Measurements from ENCODE around the gene CYFIP1. TPM values are rescaled to one million over a fixed set of nuclear protein-coding genes. Genes with fewer than 3 reads are reported as not detected.

CYFIP1 gene
- 50.3 TPM for polyA plus RNA-seq (2013, experiment 1 of 2)
- 51.9 TPM for polyA plus RNA-seq (2013, experiment 2 of 2)

- H2AFZ ChIP-seq (ENCODE audit: low read length), result peak within 1 kb of the TSS; percentile 99
- no peak within 1 kb of the TSS for H3K27ac ChIP-seq (replicated peaks; ENCODE audit: low read length)
- H4K91ac ChIP-seq (ENCODE audit: low read depth, low read length, poor library complexity), result no peak within 1 kb of the TSS
- no peaks in the 10 kb centered on the region for H3K9me3 ChIP-seq (replicated peaks in 1 of 2; ENCODE audit: control insufficient read depth in 2 of 2, insufficient read depth in 1 of 2, low read depth in 1 of 2, low read length in 2 of 2)
- DNase-seq (ENCODE audit: low spot score), result peak; percentile 66
- H3K4ac ChIP-seq (ENCODE audit: low read length), result no peak within 1 kb of the TSS
- H3K27me3 ChIP-seq (ENCODE audit: control insufficient read depth in 3 of 3, insufficient read depth in 3 of 3, low read depth in 1 of 3, low read length in 3 of 3), result peaks cover 0 to 10% (median 0%) of the 10 kb centered on the region in 3 experiments
- peak within 1 kb of the TSS; percentile 71 for H3K14ac ChIP-seq (ENCODE audit: low read length)
- no peak within 1 kb of the TSS for H2AK5ac ChIP-seq (ENCODE audit: low read depth, low read length)
- peak within 1 kb of the TSS; percentile 88 to 93 for H3K4me3 ChIP-seq (ENCODE audit: low read length in 2 of 2)
- no peak within 1 kb of the TSS for H2BK120ac ChIP-seq (ENCODE audit: low read depth, low read length)
- peaks cover 2 to 5% of the 10 kb centered on the region in 2 donors for H3K4me1 ChIP-seq (ENCODE audit: control insufficient read depth in 2 of 2, insufficient read depth in 1 of 2, low read depth in 1 of 2, low read length in 2 of 2)
- peaks cover 4% of the 10 kb centered on the region for H3K79me1 ChIP-seq (ENCODE audit: low read depth, low read length)
- peak within 1 kb of the TSS; percentile 90 for H3K9ac ChIP-seq (ENCODE audit: low read depth, low read length, poor library complexity)
- WGBS, 2 donors (ENCODE audit: extremely low coverage in 2 of 2, insufficient read length in 2 of 2, insufficient replicate concordance in 1 of 2), result no CpG with 5 or more reads among the region's 93 CpGs
- peak within 1 kb of the TSS; percentile 65 for H4K8ac ChIP-seq (ENCODE audit: low read depth, low read length)
- H2BK15ac ChIP-seq (ENCODE audit: low read length), result no peak within 1 kb of the TSS
- H3K18ac ChIP-seq (ENCODE audit: low read length), result peak within 1 kb of the TSS; percentile 96
- peak within 1 kb of the TSS; percentile 93 for H3K23ac ChIP-seq (ENCODE audit: low read depth, low read length, poor library complexity)
- no peak within 1 kb of the TSS for H2BK12ac ChIP-seq (ENCODE audit: low read length)
- peak within 1 kb of the TSS; percentile 79 for H3K4me2 ChIP-seq (ENCODE audit: insufficient read depth, low read length, poor library complexity, severe bottlenecking)
- H3K36me3 ChIP-seq (replicated peaks in 1 of 2; ENCODE audit: control insufficient read depth in 2 of 2, insufficient read depth in 2 of 2, low read length in 2 of 2), result no peaks in the 10 kb centered on the region
- H2BK5ac ChIP-seq (ENCODE audit: low read length), result peak within 1 kb of the TSS; percentile 6
Observed at GRCh38 chr15:22980189-22981050, at the start of gene CYFIP1. Gene CYFIP1 (minus strand): TSS chr15:22980368. CDS start chr15:22947285, 33,083 bp downstream.

GRCh38 chr15:23026218-23026617, 46.0 kb upstream of the CYFIP1 start:
- Histone ChIP-seq H2BK15ac (ENCODE audit: low read length) (no peak overlapping the region), H4K91ac (ENCODE audit: low read depth, low read length, poor library complexity) (no peak overlapping the region), H2BK12ac (ENCODE audit: low read length) (no peak overlapping the region), H3K36me3 (replicated peaks in 1 of 2; ENCODE audit: control insufficient read depth in 2 of 2, insufficient read depth in 2 of 2, low read length in 2 of 2) (peaks cover 29 to 99% of the 10 kb centered on the region in 2 donors), H3K23ac (ENCODE audit: low read depth, low read length, poor library complexity) (no peak overlapping the region), H3K4me1 (ENCODE audit: control insufficient read depth in 2 of 2, insufficient read depth in 1 of 2, low read depth in 1 of 2, low read length in 2 of 2) (no peaks in the 10 kb centered on the region), H4K8ac (ENCODE audit: low read depth, low read length) (no peak overlapping the region), H2AK5ac (ENCODE audit: low read depth, low read length) (no peak overlapping the region), H3K4ac (ENCODE audit: low read length) (no peak overlapping the region), H3K4me3 (ENCODE audit: low read length in 2 of 2) (no peak overlapping the region), H3K9me3 (replicated peaks in 1 of 2; ENCODE audit: control insufficient read depth in 2 of 2, insufficient read depth in 1 of 2, low read depth in 1 of 2, low read length in 2 of 2) (no peaks in the 10 kb centered on the region), H2BK5ac (ENCODE audit: low read length) (no peak overlapping the region), H3K4me2 (ENCODE audit: insufficient read depth, low read length, poor library complexity, severe bottlenecking) (no peak overlapping the region), H3K27ac (replicated peaks; ENCODE audit: low read length) (no peak overlapping the region), H3K9ac (ENCODE audit: low read depth, low read length, poor library complexity) (no peak overlapping the region), H2BK120ac (ENCODE audit: low read depth, low read length) (no peak overlapping the region), H3K79me1 (ENCODE audit: low read depth, low read length) (no peaks in the 10 kb centered on the region), H2AFZ (ENCODE audit: low read length) (no peak overlapping the region), H3K18ac (ENCODE audit: low read length) (no peak overlapping the region), H3K27me3 (ENCODE audit: control insufficient read depth in 3 of 3, insufficient read depth in 3 of 3, low read depth in 1 of 3, low read length in 3 of 3) (no peaks in the 10 kb centered on the region), H3K14ac (ENCODE audit: low read length) (no peak overlapping the region)
- DNase-seq (ENCODE audit: low spot score), result no peak
- WGBS, 2 donors (ENCODE audit: extremely low coverage in 2 of 2, insufficient read length in 2 of 2, insufficient replicate concordance in 1 of 2), result no CpG with 5 or more reads among the region's 1 CpG

GRCh38 chr15:23022156-23022555, 42.0 kb upstream of the CYFIP1 start:
- no peak overlapping the region for H3K27ac ChIP-seq (replicated peaks; ENCODE audit: low read length)
- no peak overlapping the region for H2BK15ac ChIP-seq (ENCODE audit: low read length)
- H4K91ac ChIP-seq (ENCODE audit: low read depth, low read length, poor library complexity), result no peak overlapping the region
- WGBS, 2 donors (ENCODE audit: extremely low coverage in 2 of 2, insufficient read length in 2 of 2, insufficient replicate concordance in 1 of 2), result no CpG with 5 or more reads among the region's 2 CpGs
- H3K23ac ChIP-seq (ENCODE audit: low read depth, low read length, poor library complexity), result no peak overlapping the region
- no peak overlapping the region for H3K9ac ChIP-seq (ENCODE audit: low read depth, low read length, poor library complexity)
- H3K36me3 ChIP-seq (replicated peaks in 1 of 2; ENCODE audit: control insufficient read depth in 2 of 2, insufficient read depth in 2 of 2, low read length in 2 of 2), result peaks cover 33 to 96% of the 10 kb centered on the region in 2 donors
- H3K4me2 ChIP-seq (ENCODE audit: insufficient read depth, low read length, poor library complexity, severe bottlenecking), result no peak overlapping the region
- no peak overlapping the region for H2BK5ac ChIP-seq (ENCODE audit: low read length)
- H3K14ac ChIP-seq (ENCODE audit: low read length), result no peak overlapping the region
- H2BK12ac ChIP-seq (ENCODE audit: low read length), result no peak overlapping the region
- H3K18ac ChIP-seq (ENCODE audit: low read length), result no peak overlapping the region
- no peak overlapping the region for H2BK120ac ChIP-seq (ENCODE audit: low read depth, low read length)
- no peak overlapping the region for H2AK5ac ChIP-seq (ENCODE audit: low read depth, low read length)
- H4K8ac ChIP-seq (ENCODE audit: low read depth, low read length), result no peak overlapping the region
- H3K4ac ChIP-seq (ENCODE audit: low read length), result no peak overlapping the region
- no peaks in the 10 kb centered on the region for H3K4me1 ChIP-seq (ENCODE audit: control insufficient read depth in 2 of 2, insufficient read depth in 1 of 2, low read depth in 1 of 2, low read length in 2 of 2)
- no peak overlapping the region for H3K4me3 ChIP-seq (ENCODE audit: low read length in 2 of 2)
- DNase-seq (ENCODE audit: low spot score), result no peak
- H3K9me3 ChIP-seq (replicated peaks in 1 of 2; ENCODE audit: control insufficient read depth in 2 of 2, insufficient read depth in 1 of 2, low read depth in 1 of 2, low read length in 2 of 2), result peaks cover 0 to 2% of the 10 kb centered on the region in 2 donors
- no peaks in the 10 kb centered on the region for H3K27me3 ChIP-seq (ENCODE audit: control insufficient read depth in 3 of 3, insufficient read depth in 3 of 3, low read depth in 1 of 3, low read length in 3 of 3)
- no peaks in the 10 kb centered on the region for H3K79me1 ChIP-seq (ENCODE audit: low read depth, low read length)
- no peak overlapping the region for H2AFZ ChIP-seq (ENCODE audit: low read length)

- no CpG with 5 or more reads among the region's 3 CpGs for WGBS, 2 donors (ENCODE audit: extremely low coverage in 2 of 2, insufficient read length in 2 of 2, insufficient replicate concordance in 1 of 2)
- peaks cover 22 to 92% of the 10 kb centered on the region in 2 donors for H3K36me3 ChIP-seq (replicated peaks in 1 of 2; ENCODE audit: control insufficient read depth in 2 of 2, insufficient read depth in 2 of 2, low read length in 2 of 2)
Observed at GRCh38 chr15:23014394-23015000, 34.3 kb upstream of the CYFIP1 start.

More at GRCh38 chr15:23014394-23015000, 34.3 kb upstream of the CYFIP1 start:
- H2BK5ac ChIP-seq (ENCODE audit: low read length), result peak overlapping the region; percentile 13
- no peak overlapping the region for H3K27ac ChIP-seq (replicated peaks; ENCODE audit: low read length)
- H3K4me3 ChIP-seq (ENCODE audit: low read length in 2 of 2), result no peak overlapping the region
- H2AK5ac ChIP-seq (ENCODE audit: low read depth, low read length), result no peak overlapping the region
- H4K91ac ChIP-seq (ENCODE audit: low read depth, low read length, poor library complexity), result no peak overlapping the region
- H3K9ac ChIP-seq (ENCODE audit: low read depth, low read length, poor library complexity), result no peak overlapping the region
- H2BK120ac ChIP-seq (ENCODE audit: low read depth, low read length), result no peak overlapping the region
- no peak overlapping the region for H3K14ac ChIP-seq (ENCODE audit: low read length)
- H3K18ac ChIP-seq (ENCODE audit: low read length), result no peak overlapping the region
- no peak for DNase-seq (ENCODE audit: low spot score)
- no peak overlapping the region for H3K4me2 ChIP-seq (ENCODE audit: insufficient read depth, low read length, poor library complexity, severe bottlenecking)
- H4K8ac ChIP-seq (ENCODE audit: low read depth, low read length), result no peak overlapping the region
- H2BK12ac ChIP-seq (ENCODE audit: low read length), result no peak overlapping the region
- no peaks in the 10 kb centered on the region for H3K27me3 ChIP-seq (ENCODE audit: control insufficient read depth in 3 of 3, insufficient read depth in 3 of 3, low read depth in 1 of 3, low read length in 3 of 3)
- H2AFZ ChIP-seq (ENCODE audit: low read length), result no peak overlapping the region
- H3K79me1 ChIP-seq (ENCODE audit: low read depth, low read length), result peaks cover 6% of the 10 kb centered on the region
- H3K4ac ChIP-seq (ENCODE audit: low read length), result no peak overlapping the region
- H3K9me3 ChIP-seq (replicated peaks in 1 of 2; ENCODE audit: control insufficient read depth in 2 of 2, insufficient read depth in 1 of 2, low read depth in 1 of 2, low read length in 2 of 2), result peaks cover 0 to 2% of the 10 kb centered on the region in 2 donors
- no peaks in the 10 kb centered on the region for H3K4me1 ChIP-seq (ENCODE audit: control insufficient read depth in 2 of 2, insufficient read depth in 1 of 2, low read depth in 1 of 2, low read length in 2 of 2)
- no peak overlapping the region for H3K23ac ChIP-seq (ENCODE audit: low read depth, low read length, poor library complexity)
- H2BK15ac ChIP-seq (ENCODE audit: low read length), result no peak overlapping the region

Measured in neuronal stem cell (in vitro differentiated cells).